ENCODE results near the gene MINK1. TPM values are rescaled to one million over a fixed set of nuclear protein-coding genes. Genes with fewer than 3 reads are reported as not detected.

The MINK1 gene
- total RNA-seq, 1 donor from 2014 or later: 120 TPM

DNA sequence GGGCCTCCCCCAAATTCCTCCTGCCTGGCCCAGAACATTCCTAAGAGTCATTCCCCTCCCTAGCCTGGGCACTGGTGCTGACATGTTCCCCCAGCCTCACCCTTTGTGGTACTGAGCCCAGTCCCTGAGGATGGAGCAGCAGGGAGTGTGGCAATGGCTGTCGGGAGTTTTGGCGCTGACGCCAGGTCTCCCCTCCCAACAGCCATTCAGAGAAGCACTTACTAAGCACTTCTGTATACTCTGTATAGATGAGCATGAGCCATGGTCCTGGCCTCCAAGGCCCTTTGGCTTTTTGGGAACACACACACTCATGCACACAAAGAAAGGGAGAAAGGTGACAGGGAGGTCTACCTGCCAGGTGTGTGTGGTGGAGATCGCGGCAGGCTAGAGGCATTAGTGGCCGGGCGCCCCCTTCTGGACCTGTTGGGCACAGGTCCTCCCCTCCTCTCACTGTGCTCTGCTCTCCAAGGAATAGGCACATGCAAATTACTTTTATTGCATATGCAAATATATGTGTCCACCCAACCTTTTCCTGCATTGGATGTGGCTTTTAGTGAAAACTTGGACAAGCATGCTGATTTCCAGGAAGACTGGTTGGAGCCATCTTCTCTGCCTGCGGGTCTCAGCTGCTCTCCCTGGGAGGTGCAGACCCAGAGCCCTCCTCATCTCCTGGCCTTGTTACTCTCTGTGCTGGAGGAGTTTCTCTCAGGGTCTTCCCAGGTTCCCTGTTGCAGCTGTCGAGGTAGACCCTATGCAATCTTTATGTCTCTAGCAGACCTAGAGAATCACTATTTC is 48.8 kb downstream of the MINK1 start:
- H3K9me3 ChIP-seq: no peaks in the 10 kb centered on the region
- peak in 1 of 2 donors; percentile 28 for TF ChIP-seq POLR2AphosphoS5 (IDR thresholded peaks at IDR 0.05; ENCODE audit: insufficient read depth in 1 of 2, low read depth in 1 of 2)
- TF ChIP-seq, protein P1, sequence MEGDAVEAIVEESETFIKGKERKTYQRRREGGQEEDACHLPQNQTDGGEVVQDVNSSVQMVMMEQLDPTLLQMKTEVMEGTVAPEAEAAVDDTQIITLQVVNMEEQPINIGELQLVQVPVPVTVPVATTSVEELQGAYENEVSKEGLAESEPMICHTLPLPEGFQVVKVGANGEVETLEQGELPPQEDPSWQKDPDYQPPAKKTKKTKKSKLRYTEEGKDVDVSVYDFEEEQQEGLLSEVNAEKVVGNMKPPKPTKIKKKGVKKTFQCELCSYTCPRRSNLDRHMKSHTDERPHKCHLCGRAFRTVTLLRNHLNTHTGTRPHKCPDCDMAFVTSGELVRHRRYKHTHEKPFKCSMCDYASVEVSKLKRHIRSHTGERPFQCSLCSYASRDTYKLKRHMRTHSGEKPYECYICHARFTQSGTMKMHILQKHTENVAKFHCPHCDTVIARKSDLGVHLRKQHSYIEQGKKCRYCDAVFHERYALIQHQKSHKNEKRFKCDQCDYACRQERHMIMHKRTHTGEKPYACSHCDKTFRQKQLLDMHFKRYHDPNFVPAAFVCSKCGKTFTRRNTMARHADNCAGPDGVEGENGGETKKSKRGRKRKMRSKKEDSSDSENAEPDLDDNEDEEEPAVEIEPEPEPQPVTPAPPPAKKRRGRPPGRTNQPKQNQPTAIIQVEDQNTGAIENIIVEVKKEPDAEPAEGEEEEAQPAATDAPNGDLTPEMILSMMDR (IDR thresholded peaks at IDR 0.05): peak; percentile 36 to 56 (median 54)
- no peak for TF ChIP-seq POLR2A (IDR thresholded peaks at IDR 0.05)
- H3K27ac ChIP-seq: no peak overlapping the region
- peaks cover 0 to 46% of the 10 kb centered on the region in 2 donors for H3K36me3 ChIP-seq
- no peak for DNase-seq (ENCODE audit: extremely low spot score in 2 of 2)
- H3K27me3 ChIP-seq: no peaks in the 10 kb centered on the region
- no peak overlapping the region for H3K4me3 ChIP-seq
- intact Hi-C loops (cut with DNase I): no loop called here
- H3K4me1 ChIP-seq: no peaks in the 10 kb centered on the region

DNA sequence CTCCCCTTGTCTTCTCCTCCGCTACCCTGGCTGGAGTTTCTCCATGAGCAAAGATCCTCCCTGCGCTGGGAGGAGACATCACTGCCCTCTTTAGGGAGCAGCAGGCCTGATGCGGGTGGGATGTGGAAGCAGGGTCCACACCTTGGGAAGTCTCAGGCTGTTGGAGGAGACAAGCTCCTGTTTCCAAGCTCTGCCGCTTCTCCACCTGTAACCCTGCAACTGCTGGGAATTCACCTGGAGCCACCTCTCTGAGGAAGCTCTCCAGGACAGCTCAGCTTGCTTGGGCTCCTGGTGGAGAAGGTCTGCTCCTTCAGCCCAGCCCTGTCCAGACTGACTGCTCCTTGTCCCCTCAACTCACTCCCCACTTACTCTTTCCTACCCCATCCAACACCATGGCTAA is 51.3 kb downstream of the MINK1 start:
- no peak overlapping the region for H3K27ac ChIP-seq
- H3K27me3 ChIP-seq: no peaks in the 10 kb centered on the region
- intact Hi-C loops (cut with DNase I): no loop called here
- DNase-seq (ENCODE audit: extremely low spot score in 2 of 2): peak in 1 of 2 donors; percentile 75
- no peaks in the 10 kb centered on the region for H3K4me1 ChIP-seq
- no peak overlapping the region for H3K4me3 ChIP-seq
- H3K9me3 ChIP-seq: no peaks in the 10 kb centered on the region
- H3K36me3 ChIP-seq: peaks cover 0 to 51% of the 10 kb centered on the region in 2 donors
- TF ChIP-seq POLR2AphosphoS5 (IDR thresholded peaks at IDR 0.05; ENCODE audit: insufficient read depth in 1 of 2, low read depth in 1 of 2): no peak
- no peak for TF ChIP-seq POLR2A (IDR thresholded peaks at IDR 0.05)
- TF ChIP-seq, protein P1 (IDR thresholded peaks at IDR 0.05): no peak

DNA sequence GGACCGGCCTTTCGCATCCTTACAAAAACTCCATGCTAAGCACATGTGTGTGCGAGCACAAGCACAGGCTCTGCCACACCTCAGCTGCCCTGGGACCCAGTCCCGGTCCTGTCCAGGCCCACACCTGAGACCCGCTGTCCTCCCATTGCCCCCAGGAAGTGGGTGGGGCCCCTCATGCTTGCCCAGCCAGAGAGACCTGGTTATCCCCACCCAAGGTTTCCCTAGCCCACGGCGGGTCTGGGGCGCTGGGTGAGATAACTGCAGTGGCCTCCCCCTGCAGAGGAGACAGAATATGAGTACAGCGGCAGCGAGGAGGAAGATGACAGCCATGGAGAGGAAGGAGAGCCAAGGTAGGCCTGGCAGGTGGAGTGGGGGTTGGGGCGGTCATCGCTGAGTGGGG is 53.7 kb downstream of the MINK1 start:
- intact Hi-C loops (cut with DNase I): loop anchor here (5.0 kb wide), 1 partner anchor 155 kb away; the partner anchor contains the start of gene MED11
- Histone ChIP-seq H3K4me3 (no peak overlapping the region), H3K36me3 (peaks cover 0 to 66% of the 10 kb centered on the region in 2 donors), H3K9me3 (no peaks in the 10 kb centered on the region), H3K27me3 (no peaks in the 10 kb centered on the region), H3K4me1 (no peaks in the 10 kb centered on the region), H3K27ac (no peak overlapping the region)
- DNase-seq (ENCODE audit: extremely low spot score in 2 of 2): no peak
- no peak for TF ChIP-seq POLR2AphosphoS5 (IDR thresholded peaks at IDR 0.05; ENCODE audit: insufficient read depth in 1 of 2, low read depth in 1 of 2)
- no peak for TF ChIP-seq POLR2A (IDR thresholded peaks at IDR 0.05)
- TF ChIP-seq, protein P1 (IDR thresholded peaks at IDR 0.05): no peak

DNA sequence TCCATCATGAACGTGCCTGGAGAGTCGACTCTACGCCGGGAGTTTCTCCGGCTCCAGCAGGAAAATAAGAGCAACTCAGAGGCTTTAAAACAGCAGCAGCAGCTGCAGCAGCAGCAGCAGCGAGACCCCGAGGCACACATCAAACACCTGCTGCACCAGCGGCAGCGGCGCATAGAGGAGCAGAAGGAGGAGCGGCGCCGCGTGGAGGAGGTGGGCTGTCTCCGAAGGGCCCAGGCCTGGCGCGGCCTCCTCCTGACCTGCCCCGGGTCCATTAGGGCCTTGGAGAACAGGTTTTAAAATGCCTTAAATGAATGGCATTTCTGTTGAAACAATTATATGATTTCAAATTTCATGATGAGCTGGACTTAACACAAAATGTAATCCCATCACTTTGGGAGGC is 54.4 kb downstream of the MINK1 start:
- intact Hi-C loops (cut with DNase I): loop anchor here (5.0 kb wide), 1 partner anchor 155 kb away; the partner anchor contains the start of gene MED11
- TF ChIP-seq POLR2AphosphoS5 (IDR thresholded peaks at IDR 0.05; ENCODE audit: insufficient read depth in 1 of 2, low read depth in 1 of 2) (no peak), POLR2A (IDR thresholded peaks at IDR 0.05) (no peak)
- TF ChIP-seq, protein P1 (IDR thresholded peaks at IDR 0.05): no peak
- Histone ChIP-seq H3K27ac (no peak overlapping the region), H3K9me3 (no peaks in the 10 kb centered on the region), H3K4me1 (no peaks in the 10 kb centered on the region), H3K27me3 (no peaks in the 10 kb centered on the region), H3K4me3 (no peak overlapping the region), H3K36me3 (peaks cover 0 to 73% of the 10 kb centered on the region in 2 donors)
- no peak for DNase-seq (ENCODE audit: extremely low spot score in 2 of 2)
